CD4-positive, alpha-beta memory T cell (primary cell): ENCODE measurements around the gene NBPF1. TPM values are rescaled to one million over a fixed set of nuclear protein-coding genes. Genes with fewer than 3 reads are reported as not detected.
"Not testable (repeated sequence)": the region's sequence is repeated elsewhere in the genome, so short reads cannot be mapped to it uniquely, and the experiment has no call there.

Experiments
- CTCF ChIA-PET: fragments of 350-600 bp; sonication (Branson Sonifier 250); formaldehyde crosslinking; loops from one replicate; lab custom pipeline; 2021; ENCODE audit warnings: inconsistent platforms; ENCODE audit not compliant: partially characterized antibody; lab: Charles Lee
- POLR2A ChIA-PET: fragments of 350-600 bp; sonication (Branson Sonifier 250); formaldehyde crosslinking; loops from one replicate; lab custom pipeline; 2021; ENCODE audit not compliant: partially characterized antibody; lab: Charles Lee
- DNase-seq, 5 donors: peaks; one replicate each; pipeline versions ENCODE4 v3.0.0 to v3.0.0-alpha.2; 2020 to 2022; ENCODE audit warnings: mixed read lengths in 1 of 5
- H3K27ac ChIP-seq: one replicate; pipeline ENCODE4 v1.7.0; 2013; ENCODE audit warnings: low read depth, low read length
- H3K27me3 ChIP-seq: 2 replicates; pipeline ENCODE4 v1.7.0; 2013; ENCODE audit warnings: mild to moderate bottlenecking, low read length, moderate library complexity; ENCODE audit not compliant: insufficient read depth
- H3K36me3 ChIP-seq: 2 replicates; pipeline ENCODE4 v1.7.0; 2013; ENCODE audit warnings: mild to moderate bottlenecking, low read length, moderate library complexity; ENCODE audit not compliant: insufficient read depth
- H3K4me1 ChIP-seq: 2 replicates; pipeline ENCODE4 v1.7.0; 2013; ENCODE audit warnings: mild to moderate bottlenecking, low read length, moderate library complexity; ENCODE audit not compliant: insufficient read depth
- H3K4me3 ChIP-seq, 2 donors: one replicate each; pipeline ENCODE4 v1.7.0; 2013; ENCODE audit warnings: low read length in 2 of 2, mild to moderate bottlenecking in 1 of 2
- H3K9me3 ChIP-seq, 2 donors: one replicate each; pipeline ENCODE4 v1.7.0; 2013; ENCODE audit warnings: low read length in 2 of 2, control low read depth in 1 of 2; ENCODE audit not compliant: control insufficient read depth in 1 of 2
- H3K27ac Mint-ChIP-seq, 7 donors: one replicate each; pipeline ENCODE4 v1.8.0; 2020 to 2021; ENCODE audit warnings: mixed read lengths in 7 of 7, mild to moderate bottlenecking in 6 of 7, inconsistent platforms in 3 of 7, moderate library complexity in 3 of 7
- H3K27me3 Mint-ChIP-seq, 2 donors: one replicate each; pipeline ENCODE4 v1.8.0; 2020 to 2021; ENCODE audit warnings: mixed read lengths in 2 of 2
- H3K36me3 Mint-ChIP-seq, 2 donors: one replicate each; pipeline ENCODE4 v1.8.0; 2020 to 2021; ENCODE audit warnings: mixed read lengths in 2 of 2, inconsistent platforms in 1 of 2, mild to moderate bottlenecking in 1 of 2
- H3K4me1 Mint-ChIP-seq, 4 donors: one replicate each; pipeline ENCODE4 v1.8.0; 2020 to 2021; ENCODE audit warnings: mixed read lengths in 4 of 4, mild to moderate bottlenecking in 1 of 4
- H3K4me3 Mint-ChIP-seq, 8 donors: one replicate each; pipeline ENCODE4 v1.8.0; 2020 to 2021; ENCODE audit warnings: mixed read lengths in 8 of 8, mild to moderate bottlenecking in 7 of 8, moderate library complexity in 6 of 8, inconsistent platforms in 3 of 8
- H3K9me3 Mint-ChIP-seq, 8 donors: one replicate each; pipeline ENCODE4 v1.8.0; 2020 to 2021; ENCODE audit warnings: mixed read lengths in 8 of 8, mild to moderate bottlenecking in 5 of 8, inconsistent platforms in 3 of 8, moderate library complexity in 1 of 8
- intact Hi-C: fragments of 100-400 bp; cut with micrococcal nuclease; formaldehyde crosslinking; loops from one replicate; pipeline ENCODE4 v1.15.1; 2023
- polyA plus RNA-seq, 2 donors: library from polyadenylated mRNA; unstranded; fragments of 300-500 nt; fragmentation: Illumina TruSeq; gene quantifications; one replicate each; pipeline ENCODE4 v1.2.3, GENCODE V29; 2021
- total RNA-seq, 2 experiments: library from RNA; stranded (reverse); gene quantifications; one replicate each; pipeline ENCODE4 v1.2.3, GENCODE V29; 2021

Gene NBPF1
- total and polyA plus RNA-seq, 4 experiments from 2014 or later: 4.1 to 17.0 (median 13.5) TPM

- H3K36me3 Mint-ChIP-seq, POLR2A ChIA-PET, H3K9me3 Mint-ChIP-seq, H3K4me1 ChIP-seq, H3K4me3 ChIP-seq, H3K27ac ChIP-seq, H3K27me3 ChIP-seq, H3K36me3 ChIP-seq, H3K9me3 ChIP-seq, CTCF ChIA-PET, intact Hi-C loops: not testable (repeated sequence)
- H3K4me1 Mint-ChIP-seq: peaks cover 3 to 17% (median 9%) of the 10 kb centered on the region in 4 donors
- H3K27me3 Mint-ChIP-seq: peaks cover 21 to 23% of the 10 kb centered on the region in 2 donors
- peak overlapping the region; percentile 72 to 92 (median 84) for H3K4me3 Mint-ChIP-seq
- H3K27ac Mint-ChIP-seq: peak overlapping the region in 4 of 7 donors; percentile 16 to 81 (median 40)
- DNase-seq: peak in 2 of 5 donors; percentile 22 to 40
Observed at GRCh38 chr1:16534829-16535456, 78.4 kb downstream of the NBPF1 start.

GRCh38 chr1:16534239-16534828 is 79.0 kb downstream of the NBPF1 start:
- H3K36me3 Mint-ChIP-seq, H3K4me3 ChIP-seq, H3K9me3 Mint-ChIP-seq, intact Hi-C loops, POLR2A ChIA-PET, H3K27me3 ChIP-seq, CTCF ChIA-PET, H3K36me3 ChIP-seq, H3K4me1 ChIP-seq, H3K27ac ChIP-seq, H3K9me3 ChIP-seq, H3K27ac Mint-ChIP-seq: not testable (repeated sequence)
- Mint-ChIP-seq H3K4me3 (peak overlapping the region in 7 of 8 donors; percentile 82 to 92 (median 85)), H3K4me1 (peaks cover 3 to 17% (median 9%) of the 10 kb centered on the region in 4 donors), H3K27me3 (peaks cover 21 to 23% of the 10 kb centered on the region in 2 donors)
- peak in 2 of 5 donors; percentile 24 to 30 for DNase-seq

- CTCF ChIA-PET, H3K36me3 ChIP-seq, H3K27ac ChIP-seq, DNase-seq, H3K4me1 ChIP-seq, H3K9me3 ChIP-seq, H3K27ac Mint-ChIP-seq, H3K36me3 Mint-ChIP-seq, H3K27me3 ChIP-seq, intact Hi-C loops, H3K4me3 ChIP-seq, H3K9me3 Mint-ChIP-seq, POLR2A ChIA-PET: not testable (repeated sequence)
- Mint-ChIP-seq H3K27me3 (peaks cover 22 to 26% of the 10 kb centered on the region in 2 donors), H3K4me3 (peak overlapping the region in 3 of 8 donors; percentile 7 to 61 (median 44)), H3K4me1 (peaks cover 3 to 17% (median 9%) of the 10 kb centered on the region in 4 donors)
Observed at GRCh38 chr1:16532235-16532991, 81.0 kb downstream of the NBPF1 start.

DNA sequence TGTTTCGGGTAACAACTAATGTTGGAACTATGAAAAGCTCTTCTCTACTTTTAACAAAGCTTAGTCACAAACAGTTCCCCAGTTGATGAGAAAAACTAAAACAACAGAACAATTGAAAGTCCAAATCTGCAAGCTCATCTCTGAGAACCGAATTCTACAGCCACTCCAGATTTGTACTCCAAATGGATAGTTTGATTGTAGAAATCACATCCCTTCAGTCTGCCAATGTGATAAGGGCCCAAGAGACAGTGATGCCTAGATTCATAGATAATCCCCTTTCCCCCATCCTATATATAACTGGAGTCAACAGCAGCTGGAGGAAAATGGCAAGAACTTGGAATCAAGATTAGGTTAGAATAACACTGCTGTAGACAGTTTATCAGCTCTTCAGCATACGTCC is 85.0 kb downstream of the NBPF1 start:
- POLR2A ChIA-PET, H3K9me3 Mint-ChIP-seq, H3K27me3 ChIP-seq, H3K4me1 ChIP-seq, intact Hi-C loops, DNase-seq, H3K4me3 Mint-ChIP-seq, H3K27ac ChIP-seq, H3K9me3 ChIP-seq, H3K4me1 Mint-ChIP-seq, H3K27ac Mint-ChIP-seq, H3K36me3 Mint-ChIP-seq, H3K4me3 ChIP-seq, H3K36me3 ChIP-seq, CTCF ChIA-PET: not testable (repeated sequence)
- peaks cover 18 to 19% of the 10 kb centered on the region in 2 donors for H3K27me3 Mint-ChIP-seq

- H3K9me3 Mint-ChIP-seq, DNase-seq, H3K36me3 Mint-ChIP-seq, intact Hi-C loops, H3K9me3 ChIP-seq, H3K27me3 ChIP-seq, H3K36me3 ChIP-seq, H3K4me3 Mint-ChIP-seq, H3K27ac Mint-ChIP-seq, H3K4me1 Mint-ChIP-seq, H3K27me3 Mint-ChIP-seq, H3K4me3 ChIP-seq, H3K27ac ChIP-seq, H3K4me1 ChIP-seq, POLR2A ChIA-PET: not testable (repeated sequence)
- CTCF ChIA-PET: interaction anchor here (0.7 kb wide), 1 partner anchor 34 kb away, joined by 3 read pairs; no protein-coding TSS in a partner anchor
Observed at GRCh38 chr1:16525769-16526168, 87.6 kb downstream of the NBPF1 start.

GRCh38 chr1:16521679-16522078 is 91.7 kb downstream of the NBPF1 start:
- H3K27me3 Mint-ChIP-seq: peaks cover 18 to 24% of the 10 kb centered on the region in 2 donors
- H3K27ac Mint-ChIP-seq, H3K4me3 ChIP-seq, H3K36me3 Mint-ChIP-seq, intact Hi-C loops, H3K36me3 ChIP-seq, CTCF ChIA-PET, DNase-seq, H3K27me3 ChIP-seq, H3K9me3 ChIP-seq, H3K4me1 ChIP-seq, H3K4me1 Mint-ChIP-seq, H3K27ac ChIP-seq, H3K4me3 Mint-ChIP-seq, H3K9me3 Mint-ChIP-seq: not testable (repeated sequence)
- POLR2A ChIA-PET: interaction anchor here (1.1 kb wide), 1 partner anchor 383 kb away, joined by 3 read pairs; no protein-coding TSS in a partner anchor

DNA sequence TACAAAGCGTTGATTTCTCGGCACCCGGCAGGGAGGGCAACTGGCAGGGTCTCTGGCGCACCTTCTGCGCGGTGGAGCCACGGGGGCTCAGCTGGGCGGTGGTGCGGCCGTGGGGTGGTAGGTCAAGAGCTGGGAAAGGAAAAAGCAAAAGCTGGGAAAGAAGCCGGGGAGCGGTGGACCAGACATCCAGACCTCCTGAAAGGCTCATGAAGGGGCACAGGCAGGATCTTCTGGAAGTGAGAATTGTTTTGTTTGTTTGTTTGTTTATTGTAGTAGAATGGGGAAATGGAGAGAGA is 92.1 kb downstream of the NBPF1 start:
- H3K4me3 ChIP-seq: no peak overlapping the region
- H3K27me3 ChIP-seq: no peaks in the 10 kb centered on the region
- Mint-ChIP-seq H3K4me3 (no peak overlapping the region), H3K9me3 (no peaks in the 10 kb centered on the region), H3K27ac (no peak overlapping the region), H3K36me3 (no peaks in the 10 kb centered on the region), H3K4me1 (peaks cover 0 to 9% (median 0%) of the 10 kb centered on the region in 4 donors), H3K27me3 (peaks cover 18 to 24% of the 10 kb centered on the region in 2 donors)
- no peak overlapping the region for H3K27ac ChIP-seq
- DNase-seq: no peak
- ChIA-PET POLR2A (interaction anchor here (1.1 kb wide), 1 partner anchor 384 kb away, joined by 3 read pairs; no protein-coding TSS in a partner anchor), CTCF (no interaction called here)
- intact Hi-C loops: no loop called here
- no peaks in the 10 kb centered on the region for H3K36me3 ChIP-seq
- no peaks in the 10 kb centered on the region for H3K4me1 ChIP-seq
- no peaks in the 10 kb centered on the region for H3K9me3 ChIP-seq
